Mesothelial cell of epicardium (in vitro differentiated cells): Measurements from ENCODE around the gene SMIM30. TPM values are rescaled to one million over a fixed set of nuclear protein-coding genes. Genes with fewer than 3 reads are reported as not detected.

Experiments
- DNase-seq, 2 experiments: peaks; one replicate each; pipeline ENCODE4 v3.0.0; 2021; ENCODE audit warnings: low spot score in 2 of 2; ENCODE audit not compliant: unreplicated experiment in 2 of 2
- H3K27ac Mint-ChIP-seq: 2 replicates; pipeline ENCODE4 v1.8.0; 2021; ENCODE audit warnings: mixed read lengths
- H3K27me3 Mint-ChIP-seq: 2 replicates; pipeline ENCODE4 v1.8.0; 2021; ENCODE audit warnings: low read depth, mixed read lengths
- H3K36me3 Mint-ChIP-seq: 2 replicates; pipeline ENCODE4 v1.8.0; 2021; ENCODE audit warnings: mixed read lengths
- H3K4me1 Mint-ChIP-seq: 2 replicates; pipeline ENCODE4 v1.8.0; 2021; ENCODE audit warnings: mixed read lengths
- H3K4me3 Mint-ChIP-seq: 2 replicates; pipeline ENCODE4 v1.8.0; 2021; ENCODE audit warnings: mild to moderate bottlenecking, moderate library complexity, mixed read lengths
- H3K9me3 Mint-ChIP-seq: 2 replicates; pipeline ENCODE4 v1.8.0; 2021; ENCODE audit warnings: mixed read lengths
- total RNA-seq: library from RNA; stranded (reverse); gene quantifications from 3 replicates; pipeline ENCODE4 v1.2.1, GENCODE V29; 2021
- TF ChIP-seq, protein P1 (sequence below): fragments of 200-600 bp; sonication (generic); IDR thresholded peaks from one replicate; pipeline ENCODE4 v1.5.0; 2021; ENCODE audit warnings: antibody characterized with exemption; ENCODE audit not compliant: unreplicated experiment

The SMIM30 gene
- total RNA-seq, 1 donor from 2014 or later: 39.9 TPM

DNA sequence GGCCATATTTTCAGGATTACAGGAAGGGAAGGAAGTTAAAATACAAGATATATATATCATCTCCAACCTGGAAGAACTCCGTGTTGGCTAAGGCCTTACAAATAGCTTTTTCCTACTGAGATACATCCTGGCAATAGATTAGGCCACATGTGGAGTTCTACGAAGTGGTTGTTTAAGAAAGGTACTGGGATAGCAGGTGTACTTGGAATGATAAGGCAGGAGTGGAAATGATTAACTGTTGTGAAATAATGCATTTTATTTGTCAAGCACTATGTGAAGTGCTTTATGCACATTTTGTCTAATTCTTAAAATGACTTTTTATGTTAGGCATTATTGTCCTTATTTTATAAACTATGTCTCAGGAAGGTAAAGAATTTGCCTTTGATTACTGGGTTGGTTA, 18.9 kb upstream of the SMIM30 start:
- Mint-ChIP-seq H3K27me3 (no peaks in the 10 kb centered on the region), H3K36me3 (no peaks in the 10 kb centered on the region), H3K9me3 (no peaks in the 10 kb centered on the region), H3K4me1 (no peaks in the 10 kb centered on the region), H3K27ac (no peak overlapping the region), H3K4me3 (no peak overlapping the region)
- TF ChIP-seq, protein P1, sequence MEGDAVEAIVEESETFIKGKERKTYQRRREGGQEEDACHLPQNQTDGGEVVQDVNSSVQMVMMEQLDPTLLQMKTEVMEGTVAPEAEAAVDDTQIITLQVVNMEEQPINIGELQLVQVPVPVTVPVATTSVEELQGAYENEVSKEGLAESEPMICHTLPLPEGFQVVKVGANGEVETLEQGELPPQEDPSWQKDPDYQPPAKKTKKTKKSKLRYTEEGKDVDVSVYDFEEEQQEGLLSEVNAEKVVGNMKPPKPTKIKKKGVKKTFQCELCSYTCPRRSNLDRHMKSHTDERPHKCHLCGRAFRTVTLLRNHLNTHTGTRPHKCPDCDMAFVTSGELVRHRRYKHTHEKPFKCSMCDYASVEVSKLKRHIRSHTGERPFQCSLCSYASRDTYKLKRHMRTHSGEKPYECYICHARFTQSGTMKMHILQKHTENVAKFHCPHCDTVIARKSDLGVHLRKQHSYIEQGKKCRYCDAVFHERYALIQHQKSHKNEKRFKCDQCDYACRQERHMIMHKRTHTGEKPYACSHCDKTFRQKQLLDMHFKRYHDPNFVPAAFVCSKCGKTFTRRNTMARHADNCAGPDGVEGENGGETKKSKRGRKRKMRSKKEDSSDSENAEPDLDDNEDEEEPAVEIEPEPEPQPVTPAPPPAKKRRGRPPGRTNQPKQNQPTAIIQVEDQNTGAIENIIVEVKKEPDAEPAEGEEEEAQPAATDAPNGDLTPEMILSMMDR: no peak
- no peak for DNase-seq

DNA sequence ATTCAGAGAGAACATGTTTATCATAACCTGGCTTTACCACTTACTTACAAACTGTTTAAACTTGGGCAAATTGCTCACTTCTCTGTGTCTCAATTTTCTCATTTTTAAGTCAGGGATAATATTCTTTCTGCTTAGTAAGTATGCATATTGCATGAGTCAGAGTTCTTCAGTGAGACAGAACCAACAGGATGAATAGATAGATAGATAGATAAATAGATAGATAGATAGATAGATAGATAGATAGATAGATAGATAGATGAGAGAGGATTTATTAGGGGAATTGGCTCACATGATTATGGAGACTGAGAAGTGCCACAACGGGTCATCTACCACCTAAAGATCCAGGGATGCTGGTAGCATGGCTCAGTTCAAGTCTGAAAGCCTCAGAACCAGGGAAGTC, 15.7 kb upstream of the SMIM30 start:
- H3K9me3 Mint-ChIP-seq: no peaks in the 10 kb centered on the region
- no peak overlapping the region for H3K4me3 Mint-ChIP-seq
- H3K27me3 Mint-ChIP-seq: no peaks in the 10 kb centered on the region
- no peak overlapping the region for H3K27ac Mint-ChIP-seq
- H3K4me1 Mint-ChIP-seq: no peaks in the 10 kb centered on the region
- TF ChIP-seq, protein P1: no peak
- no peaks in the 10 kb centered on the region for H3K36me3 Mint-ChIP-seq
- no peak for DNase-seq

DNA sequence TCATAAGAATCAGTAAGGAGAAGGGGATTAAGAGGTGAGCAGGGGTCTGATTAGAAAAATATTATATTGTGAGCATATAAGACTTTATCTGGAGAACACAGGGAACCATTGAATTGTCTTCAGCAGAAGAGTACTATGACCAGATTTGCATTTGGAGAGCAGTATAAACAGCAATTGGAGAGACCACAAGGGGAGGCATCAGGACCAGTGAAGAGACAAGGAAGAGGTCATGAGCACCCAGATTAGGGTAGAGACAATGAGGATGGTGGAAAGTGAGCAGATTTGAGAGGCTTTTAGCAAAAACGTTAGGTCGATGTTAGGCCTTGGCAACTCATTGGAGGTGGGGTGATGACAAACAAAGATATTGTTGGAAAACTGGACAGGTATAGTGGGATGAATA, 13.0 kb upstream of the SMIM30 start:
- no peaks in the 10 kb centered on the region for H3K36me3 Mint-ChIP-seq
- H3K4me1 Mint-ChIP-seq: no peaks in the 10 kb centered on the region
- no peak for DNase-seq
- no peaks in the 10 kb centered on the region for H3K9me3 Mint-ChIP-seq
- no peak overlapping the region for H3K27ac Mint-ChIP-seq
- no peak overlapping the region for H3K4me3 Mint-ChIP-seq
- H3K27me3 Mint-ChIP-seq: no peaks in the 10 kb centered on the region
- TF ChIP-seq, protein P1: no peak

DNA sequence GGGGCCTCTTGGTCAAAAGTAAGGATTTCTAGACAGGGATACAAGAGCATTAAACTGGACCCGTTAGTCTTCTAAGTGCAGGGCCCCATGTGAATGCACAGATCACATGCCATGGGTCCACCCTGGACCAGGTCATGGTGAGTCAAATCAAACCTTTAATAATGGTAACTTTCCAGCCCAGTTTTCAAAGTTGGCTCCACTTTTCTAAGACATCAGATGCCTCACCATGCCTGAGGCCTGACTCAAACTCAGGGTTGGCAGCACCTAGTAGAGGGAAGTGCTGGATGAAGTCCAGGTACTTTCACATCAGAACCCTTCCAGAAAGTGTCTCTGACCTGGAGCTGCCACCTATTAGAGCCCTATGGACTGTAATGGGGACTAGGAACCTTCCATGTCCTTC, 9.7 kb upstream of the SMIM30 start:
- Mint-ChIP-seq H3K27ac (no peak overlapping the region), H3K4me1 (peaks cover 3% of the 10 kb centered on the region), H3K4me3 (no peak overlapping the region), H3K9me3 (no peaks in the 10 kb centered on the region), H3K36me3 (no peaks in the 10 kb centered on the region), H3K27me3 (no peaks in the 10 kb centered on the region)
- DNase-seq: no peak
- TF ChIP-seq, protein P1: no peak

DNA sequence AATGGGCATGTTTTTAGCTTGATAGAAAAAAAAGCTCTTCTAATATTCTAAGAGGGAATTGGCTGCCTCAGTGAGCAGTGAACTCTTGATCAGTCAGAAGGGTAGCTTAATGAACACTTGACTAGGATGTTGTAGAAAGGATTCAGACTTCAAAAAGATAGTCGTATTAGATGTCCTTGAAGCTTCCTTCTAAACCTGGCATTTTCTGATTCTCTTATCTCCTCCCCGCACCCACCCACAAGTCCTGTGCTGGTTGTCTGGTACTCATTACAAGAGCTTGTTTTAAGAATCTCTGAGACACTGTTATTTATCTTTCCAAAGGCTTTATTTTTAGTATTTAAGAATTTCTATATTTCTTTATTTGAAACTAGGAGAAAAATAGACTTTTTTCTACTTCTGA, 7.4 kb upstream of the SMIM30 start:
- Mint-ChIP-seq H3K9me3 (no peaks in the 10 kb centered on the region), H3K27me3 (no peaks in the 10 kb centered on the region), H3K36me3 (no peaks in the 10 kb centered on the region), H3K4me3 (no peak overlapping the region), H3K4me1 (peaks cover 14% of the 10 kb centered on the region), H3K27ac (no peak overlapping the region)
- no peak for DNase-seq
- TF ChIP-seq, protein P1: no peak

DNA sequence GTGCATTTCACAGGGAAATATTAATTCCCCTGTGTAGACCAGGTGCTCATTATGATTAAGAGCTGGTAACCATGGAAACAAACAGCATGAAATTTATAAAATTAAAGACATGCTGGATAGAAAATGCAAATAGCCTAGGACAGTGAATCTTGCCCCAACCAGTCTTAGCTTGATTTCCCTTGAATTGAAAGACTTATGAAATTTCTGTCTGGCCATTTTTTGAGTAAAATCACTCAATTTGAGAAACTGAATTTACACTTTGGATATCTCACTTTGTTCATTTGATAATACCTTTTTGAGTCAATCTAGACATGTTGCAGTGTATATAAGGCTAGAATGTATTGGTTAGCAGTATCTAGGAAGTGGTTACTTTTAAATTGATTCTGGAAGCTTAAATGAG, 4.4 kb upstream of the SMIM30 start:
- TF ChIP-seq, protein P1: no peak
- peak overlapping the region; percentile 45 for H3K27ac Mint-ChIP-seq
- peaks cover 15% of the 10 kb centered on the region for H3K4me1 Mint-ChIP-seq
- no peaks in the 10 kb centered on the region for H3K36me3 Mint-ChIP-seq
- no peaks in the 10 kb centered on the region for H3K9me3 Mint-ChIP-seq
- no peaks in the 10 kb centered on the region for H3K27me3 Mint-ChIP-seq
- H3K4me3 Mint-ChIP-seq: no peak overlapping the region
- DNase-seq: no peak
